Measurements from ENCODE around the gene ZNF544. TPM values are rescaled to one million over a fixed set of nuclear protein-coding genes. Genes with fewer than 3 reads are reported as not detected.

Gene ZNF544
- total RNA-seq (2022; extraction: Qiagen RNA extraction), result 17.9 to 24.2 TPM (median 18.3 TPM) in 5 replicates

GRCh38 chr19:58228585-58229254, at the start of gene ZNF544:
ZNF544 (plus strand) TSS chr19:58228914; CDS start chr19:58244024, 15,110 bp downstream.

GRCh38 chr19:58182989-58183816, 45.5 kb upstream of the ZNF544 start, which contains the start of gene ZNF274:
ZNF274 (plus strand) TSS chr19:58183061; CDS start chr19:58183966, 905 bp downstream.

GRCh38 chr19:58278541-58279041, 49.9 kb downstream of the ZNF544 start, which contains the start of gene ZNF8:
ZNF8 (plus strand) TSS chr19:58278955; CDS start chr19:58279082, 127 bp downstream.

GRCh38 chr19:58305065-58305931, 76.6 kb downstream of the ZNF544 start, which contains the start of gene ERVK3-1:
ERVK3-1 (plus strand) TSS chr19:58305377; CDS start chr19:58312169, 6,792 bp downstream.

Other genes starting within 250 kb of the ZNF544 start
- gene ZNF606, start 226.1 kb upstream of the ZNF544 start, total RNA-seq (2022; extraction: Qiagen RNA extraction), result 1.6 to 2.4 TPM (median 2.3 TPM) in 5 replicates
- gene ZSCAN1, start 194.9 kb upstream of the ZNF544 start, total RNA-seq (2022; extraction: Qiagen RNA extraction), result not detected in 5 replicates
- not detected in 5 replicates for gene ZNF135, start 169.6 kb upstream of the ZNF544 start, total RNA-seq (2022; extraction: Qiagen RNA extraction)
- gene ZSCAN18, start 130.7 kb upstream of the ZNF544 start, total RNA-seq (2022; extraction: Qiagen RNA extraction), result 1.9 to 3.5 TPM (median 2.1 TPM) in 5 replicates
- gene ZNF329, start 78.1 kb upstream of the ZNF544 start, total RNA-seq (2022; extraction: Qiagen RNA extraction), result 2.7 to 3.2 TPM (median 3.0 TPM) in 5 replicates
- gene ZNF274, start 45.9 kb upstream of the ZNF544 start, total RNA-seq (2022; extraction: Qiagen RNA extraction), result 12.7 to 13.3 TPM (median 13.2 TPM) in 5 replicates
- 0.79 to 1.3 TPM (median 0.93 TPM) in 5 replicates for gene ZNF8, start 50.0 kb downstream of the ZNF544 start, total RNA-seq (2022; extraction: Qiagen RNA extraction)
- gene ERVK3-1, start 76.5 kb downstream of the ZNF544 start, total RNA-seq (2022; extraction: Qiagen RNA extraction), result 89.5 to 102 TPM (median 92.6 TPM) in 5 replicates
- 2.2 to 2.7 TPM (median 2.6 TPM) in 5 replicates for gene ZSCAN22, start 98.1 kb downstream of the ZNF544 start, total RNA-seq (2022; extraction: Qiagen RNA extraction)
- 8.5 to 15.2 TPM (median 13.9 TPM) in 5 replicates for gene A1BG, start 124.6 kb downstream of the ZNF544 start, total RNA-seq (2022; extraction: Qiagen RNA extraction)
- gene ZNF497, start 133.8 kb downstream of the ZNF544 start, total RNA-seq (2022; extraction: Qiagen RNA extraction), result 0.82 to 1.3 TPM (median 1.2 TPM) in 5 replicates
- gene ZNF837, start 152.1 kb downstream of the ZNF544 start, total RNA-seq (2022; extraction: Qiagen RNA extraction), result 1.1 to 1.9 TPM (median 1.4 TPM) in 5 replicates
- gene RPS5, start 158.4 kb downstream of the ZNF544 start, total RNA-seq (2022; extraction: Qiagen RNA extraction), result 2,252 to 2,656 TPM (median 2,538 TPM) in 5 replicates
- gene RNF225, start 166.7 kb downstream of the ZNF544 start, total RNA-seq (2022; extraction: Qiagen RNA extraction), result 0.13 to 0.19 TPM (median 0.16 TPM) in 4 of 5 replicates, not detected in the other
- gene ZNF584, start 179.7 kb downstream of the ZNF544 start, total RNA-seq (2022; extraction: Qiagen RNA extraction), result 16.7 to 18.7 TPM (median 17.2 TPM) in 5 replicates
- 0.07 to 0.11 TPM (median 0.09 TPM) in 5 replicates for gene ZNF132, start 211.2 kb downstream of the ZNF544 start, total RNA-seq (2022; extraction: Qiagen RNA extraction)
- 6.1 to 7.5 TPM (median 6.6 TPM) in 5 replicates for gene ZNF324B, start 222.7 kb downstream of the ZNF544 start, total RNA-seq (2022; extraction: Qiagen RNA extraction)
- 8.9 to 10.3 TPM (median 9.8 TPM) in 5 replicates for gene ZNF324, start 238.2 kb downstream of the ZNF544 start, total RNA-seq (2022; extraction: Qiagen RNA extraction)
- 11.3 to 13.4 TPM (median 13.0 TPM) in 5 replicates for gene ZNF446, start 247.4 kb downstream of the ZNF544 start, total RNA-seq (2022; extraction: Qiagen RNA extraction)